ENCODE measurements around the gene ZNF319.

DNA sequence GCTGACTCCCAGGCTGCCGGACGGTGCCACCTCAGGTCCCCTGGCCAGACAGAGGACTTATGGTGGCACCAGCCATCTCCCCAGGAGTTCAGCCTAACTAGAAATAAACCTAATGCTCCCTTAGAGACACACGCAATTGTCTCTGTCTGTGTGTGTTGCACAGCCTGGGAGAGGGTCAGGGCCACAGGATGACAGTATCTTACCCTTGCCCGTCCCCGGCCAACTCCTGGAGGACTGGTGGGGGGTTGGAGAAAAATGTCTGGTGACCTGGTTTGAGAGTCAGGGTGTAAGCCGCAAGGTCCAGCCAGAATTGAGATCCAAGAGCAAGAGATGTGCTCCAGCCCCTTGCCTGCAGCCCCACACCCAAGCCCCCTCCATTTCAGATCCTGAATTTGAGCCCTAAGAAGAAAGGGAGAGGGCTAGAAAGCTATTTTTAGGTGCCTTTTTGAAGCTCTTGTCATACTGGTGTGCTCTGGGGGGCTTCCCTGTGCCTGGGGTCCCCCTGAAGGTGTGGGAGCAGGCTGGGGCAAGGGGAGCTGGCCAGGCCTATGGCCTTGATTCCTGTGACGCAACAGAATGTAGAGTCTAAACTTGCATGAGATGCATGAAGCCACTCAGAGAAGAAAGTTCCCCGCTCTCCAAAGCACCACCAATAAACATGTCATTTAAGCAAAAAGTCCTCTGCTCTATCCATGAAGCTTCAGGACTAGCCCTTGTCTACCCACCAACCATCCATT lies 12.9 kb downstream of the ZNF319 start:
- TF ChIP-seq CTCF (IDR thresholded peaks at IDR 0.05; ENCODE audit: low read length) (no peak), EZH2 (optimal IDR thresholded peaks at IDR 0.05; ENCODE audit: low read depth, low read length) (no peak)
